Brain microvascular endothelial cell (primary cell): Measurements from ENCODE around the gene INPP5E.

Experiments used
- DNase-seq: peaks from one replicate; pipeline ENCODE4 v3.0.0-alpha.2; 2020
- H3K27ac ChIP-seq: fragments of 250-450 bp; sonication (Bioruptor Pico); 2 replicates; pipeline ENCODE4 v1.5.1; 2020; ENCODE audit warnings: mild to moderate bottlenecking, moderate library complexity
- H3K27me3 ChIP-seq: fragments of 250-450 bp; sonication (Bioruptor Pico); replicated peaks from 2 replicates; pipeline ENCODE4 v1.5.1; 2020; ENCODE audit warnings: mild to moderate bottlenecking
- H3K36me3 ChIP-seq: fragments of 250-450 bp; sonication (Bioruptor Pico); replicated peaks from 2 replicates; pipeline ENCODE4 v1.5.1; 2020; ENCODE audit warnings: mild to moderate bottlenecking
- H3K4me3 ChIP-seq: 2 replicates; pipeline ENCODE4 v1.5.1; 2011; ENCODE audit warnings: low read depth, mild to moderate bottlenecking, control low read depth, low read length, moderate library complexity
- CTCF ChIP-seq: IDR thresholded peaks from 2 replicates; pipeline ENCODE4 v1.5.1; 2011; ENCODE audit warnings: low read depth, mild to moderate bottlenecking, moderate library complexity, low read length, control low read depth, inconsistent platforms; ENCODE audit errors: missing control alignments
- in situ Hi-C: cut with HindIII; loops from 2 replicates; pipeline ENCODE4 v1.10.0; 2017; ENCODE audit warnings: low sequenced_read_pairs, low pct_ligation_motif_present

The INPP5E gene

GRCh38 chr9:136462664-136463063 lies 23.0 kb upstream of the INPP5E start:
- peaks cover 88% of the 10 kb centered on the region for H3K36me3 ChIP-seq
- H3K27ac ChIP-seq = no peak overlapping the region
- in situ Hi-C loops = no loop called here
- no peak for DNase-seq
- H3K27me3 ChIP-seq = no peaks in the 10 kb centered on the region
- TF ChIP-seq CTCF = no peak
- H3K4me3 ChIP-seq = no peak overlapping the region

- Histone ChIP-seq H3K36me3 (peaks cover 88% of the 10 kb centered on the region), H3K4me3 (no peak overlapping the region), H3K27ac (no peak overlapping the region), H3K27me3 (no peaks in the 10 kb centered on the region)
- DNase-seq = no peak
- in situ Hi-C loops = no loop called here
- no peak for TF ChIP-seq CTCF
These were observed 21.2 kb upstream of the INPP5E start for GRCh38 chr9:136460772-136461325.

- H3K27me3 ChIP-seq = no peaks in the 10 kb centered on the region
- H3K36me3 ChIP-seq = peaks cover 88% of the 10 kb centered on the region
- H3K27ac ChIP-seq = no peak overlapping the region
- TF ChIP-seq CTCF = no peak
- in situ Hi-C loops = no loop called here
- no peak overlapping the region for H3K4me3 ChIP-seq
- no peak for DNase-seq
These were observed 19.8 kb upstream of the INPP5E start for GRCh38 chr9:136459425-136459824.

- no peak for TF ChIP-seq CTCF
- in situ Hi-C loops = no loop called here
- DNase-seq = no peak
- no peaks in the 10 kb centered on the region for H3K27me3 ChIP-seq
- no peak overlapping the region for H3K27ac ChIP-seq
- no peak overlapping the region for H3K4me3 ChIP-seq
- peaks cover 82% of the 10 kb centered on the region for H3K36me3 ChIP-seq
These were observed 17.7 kb upstream of the INPP5E start for GRCh38 chr9:136457326-136457725.

GRCh38 chr9:136456258-136456657 lies 16.6 kb upstream of the INPP5E start:
- H3K4me3 ChIP-seq = no peak overlapping the region
- H3K27ac ChIP-seq = no peak overlapping the region
- no peaks in the 10 kb centered on the region for H3K27me3 ChIP-seq
- no peak for TF ChIP-seq CTCF
- no peak for DNase-seq
- in situ Hi-C loops = no loop called here
- peaks cover 80% of the 10 kb centered on the region for H3K36me3 ChIP-seq
